Measurements from ENCODE around the gene SEH1L.

GRCh38 chr18:13004396-13004795 is 56.6 kb downstream of the SEH1L start:
- TF ChIP-seq CTCF (IDR thresholded peaks at IDR 0.05; ENCODE audit: borderline replicate concordance, extremely low read depth, low read length, poor library complexity, severe bottlenecking) (no peak), EZH2 (IDR thresholded peaks at IDR 0.05; ENCODE audit: borderline replicate concordance, low read depth, low read length, severe bottlenecking) (no peak)
